GM18867 (cell line): Measurements from ENCODE around the gene SPOCD1.
"Not testable (repeated sequence)": the region's sequence is repeated elsewhere in the genome, so short reads cannot be mapped to it uniquely, and the experiment has no call there.

Experiments
- ATAC-seq: cut with Tn5 transposase; IDR thresholded peaks from one replicate; pipeline ENCODE4 v1.9.1; 2021; ENCODE audit warnings: mild to moderate bottlenecking, moderate library complexity; ENCODE audit not compliant: unreplicated experiment

The SPOCD1 gene

GRCh38 chr1:31830065-31830464, 14.2 kb upstream of the SPOCD1 start:
- no peak for ATAC-seq

- ATAC-seq, result no peak
Observed at GRCh38 chr1:31828926-31829690, 13.3 kb upstream of the SPOCD1 start.

- ATAC-seq, result no peak
Observed at GRCh38 chr1:31828341-31828740, 12.5 kb upstream of the SPOCD1 start.

- no peak for ATAC-seq
Observed at GRCh38 chr1:31823780-31824179, 8.0 kb upstream of the SPOCD1 start.

GRCh38 chr1:31822766-31823165, 6.9 kb upstream of the SPOCD1 start:
- ATAC-seq, result no peak

GRCh38 chr1:31820196-31820595, 4.4 kb upstream of the SPOCD1 start:
- not testable (repeated sequence) for ATAC-seq

- ATAC-seq, result no peak
Observed at GRCh38 chr1:31818206-31818605, 2.4 kb upstream of the SPOCD1 start.

- not testable (repeated sequence) for ATAC-seq
Observed at GRCh38 chr1:31816947-31817346, 1.1 kb upstream of the SPOCD1 start.

- not testable (repeated sequence) for ATAC-seq
Observed at GRCh38 chr1:31816501-31816900, 679 bp upstream of the SPOCD1 start.

- no peak for ATAC-seq
Observed at GRCh38 chr1:31815307-31815645, 546 bp downstream of the SPOCD1 start.

- no peak for ATAC-seq
Observed at GRCh38 chr1:31814631-31815306, 1.1 kb downstream of the SPOCD1 start.

GRCh38 chr1:31814041-31814511, 1.7 kb downstream of the SPOCD1 start:
- ATAC-seq, result no peak

- ATAC-seq, result no peak
Observed at GRCh38 chr1:31812158-31812829, 3.5 kb downstream of the SPOCD1 start.

- no peak for ATAC-seq
Observed at GRCh38 chr1:31811605-31812004, 4.2 kb downstream of the SPOCD1 start.

GRCh38 chr1:31809698-31810097, 6.1 kb downstream of the SPOCD1 start:
- no peak for ATAC-seq

GRCh38 chr1:31807273-31808048, 8.4 kb downstream of the SPOCD1 start:
- no peak for ATAC-seq

GRCh38 chr1:31805318-31805717, 10.5 kb downstream of the SPOCD1 start:
- ATAC-seq, result no peak

GRCh38 chr1:31804098-31804497, 11.7 kb downstream of the SPOCD1 start:
- ATAC-seq, result no peak

- no peak for ATAC-seq
Observed at GRCh38 chr1:31803610-31804009, 12.2 kb downstream of the SPOCD1 start.

- ATAC-seq, result no peak
Observed at GRCh38 chr1:31802190-31803150, 13.4 kb downstream of the SPOCD1 start.
